Thyroid gland (tissue), 4 donors: Measurements from ENCODE around the gene RGS9. TPM values are rescaled to one million over a fixed set of nuclear protein-coding genes. Genes with fewer than 3 reads are reported as not detected.

Experiments
- small RNA-seq: library from RNA; depleted of rRNA; stranded (forward); fragments of <200 nt; gene quantifications from one replicate; pipeline ENCODE3, GENCODE V24; 2016
- total RNA-seq, 4 donors: library from RNA; depleted of rRNA; stranded (reverse); fragments of >200 nt; gene quantifications; one replicate each; pipeline ENCODE4 v1.2.3, GENCODE V29; 2016

RGS9 gene
- total RNA-seq, 4 donors from 2014 or later = 6.0 to 15.5 (median 6.7) TPM

Small RNAs within 50 kb of the gene (small RNA-seq; reads per million reads assigned to genes)
- gene AC060771.1 = not detected

Other genes with a start within 250 kb of the RGS9 start
- gene LRRC37A3, start 217.9 kb upstream of the RGS9 start, total RNA-seq = 10 to 100 TPM in 3 of 4 donors, 1 to 10 TPM in 1; 9.2 to 20.3 (median 12.8) TPM
- gene GNA13, start 80.6 kb upstream of the RGS9 start, total RNA-seq = 10 to 100 TPM; 39.4 to 59.4 (median 49.9) TPM